Left ventricle myocardium inferior (tissue), 1 donor: ENCODE data around the gene MTARC2. TPM values are rescaled to one million over a fixed set of nuclear protein-coding genes. Genes with fewer than 3 reads are reported as not detected.

Experiments used
- DNase-seq: peaks from one replicate; pipeline ENCODE4 v3.0.0-alpha.2; 2020
- H3K27ac ChIP-seq: fragments of 200-600 bp; replicated peaks from 2 replicates; pipeline ENCODE4 v1.8.0; 2021
- H3K27me3 ChIP-seq: fragments of 200-600 bp; 2 replicates; pipeline ENCODE4 v1.8.0; 2021; ENCODE audit warnings: low read depth
- H3K36me3 ChIP-seq: fragments of 200-600 bp; 2 replicates; pipeline ENCODE4 v1.8.0; 2021
- H3K4me1 ChIP-seq: fragments of 200-600 bp; 2 replicates; pipeline ENCODE4 v1.8.0; 2021
- H3K4me3 ChIP-seq: fragments of 200-600 bp; 2 replicates; pipeline ENCODE4 v1.8.0; 2021; ENCODE audit warnings: mild to moderate bottlenecking, moderate library complexity
- H3K9me3 ChIP-seq: fragments of 200-600 bp; replicated peaks from 2 replicates; pipeline ENCODE4 v1.8.0; 2021
- intact Hi-C: fragments of 100-400 bp; cut with micrococcal nuclease; formaldehyde crosslinking; loops from one replicate; pipeline ENCODE4 v1.11.0; 2022
- total RNA-seq: library from RNA; stranded (reverse); fragmentation: NEBNext Ultra II Directional; extraction: Animal tissue kit (Norgen Biotek cat#: 25700); gene quantifications from one replicate; pipeline ENCODE4 v1.2.1, GENCODE V29; 2021
- TF ChIP-seq, protein P1 (sequence below): fragments of 200-600 bp; IDR thresholded peaks from 2 replicates; pipeline ENCODE4 v1.8.0; 2021; ENCODE audit warnings: antibody characterized with exemption, mild to moderate bottlenecking, borderline replicate concordance
- donor health status: DM: no; HTN: yes; CAD: no; lungs with severe emphysema.

The MTARC2 gene
- total RNA-seq, 1 donor from 2014 or later = 22.6 TPM

DNA sequence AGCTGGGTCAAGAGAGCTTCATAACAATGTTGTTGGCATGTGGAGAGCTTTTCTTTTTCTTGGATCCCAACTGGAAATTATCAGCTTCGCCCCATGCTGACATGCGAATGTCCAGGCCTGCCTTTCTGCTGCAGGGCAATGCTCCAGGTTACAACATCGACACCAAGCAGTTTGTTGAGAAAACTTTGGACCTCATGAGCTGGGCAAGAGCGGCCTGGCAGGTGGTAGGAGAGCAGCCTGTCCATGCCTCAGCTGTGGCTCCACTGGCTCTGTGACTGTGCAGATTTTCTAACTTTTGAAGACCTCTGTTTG, 80.0 kb downstream of the MTARC2 start:
- DNase-seq = no peak
- no peak overlapping the region for H3K4me3 ChIP-seq
- no peaks in the 10 kb centered on the region for H3K27me3 ChIP-seq
- no peaks in the 10 kb centered on the region for H3K9me3 ChIP-seq
- peaks cover 39% of the 10 kb centered on the region for H3K4me1 ChIP-seq
- intact Hi-C loops = no loop called here
- no peak overlapping the region for H3K27ac ChIP-seq
- TF ChIP-seq, protein P1, sequence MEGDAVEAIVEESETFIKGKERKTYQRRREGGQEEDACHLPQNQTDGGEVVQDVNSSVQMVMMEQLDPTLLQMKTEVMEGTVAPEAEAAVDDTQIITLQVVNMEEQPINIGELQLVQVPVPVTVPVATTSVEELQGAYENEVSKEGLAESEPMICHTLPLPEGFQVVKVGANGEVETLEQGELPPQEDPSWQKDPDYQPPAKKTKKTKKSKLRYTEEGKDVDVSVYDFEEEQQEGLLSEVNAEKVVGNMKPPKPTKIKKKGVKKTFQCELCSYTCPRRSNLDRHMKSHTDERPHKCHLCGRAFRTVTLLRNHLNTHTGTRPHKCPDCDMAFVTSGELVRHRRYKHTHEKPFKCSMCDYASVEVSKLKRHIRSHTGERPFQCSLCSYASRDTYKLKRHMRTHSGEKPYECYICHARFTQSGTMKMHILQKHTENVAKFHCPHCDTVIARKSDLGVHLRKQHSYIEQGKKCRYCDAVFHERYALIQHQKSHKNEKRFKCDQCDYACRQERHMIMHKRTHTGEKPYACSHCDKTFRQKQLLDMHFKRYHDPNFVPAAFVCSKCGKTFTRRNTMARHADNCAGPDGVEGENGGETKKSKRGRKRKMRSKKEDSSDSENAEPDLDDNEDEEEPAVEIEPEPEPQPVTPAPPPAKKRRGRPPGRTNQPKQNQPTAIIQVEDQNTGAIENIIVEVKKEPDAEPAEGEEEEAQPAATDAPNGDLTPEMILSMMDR = no peak
- no peaks in the 10 kb centered on the region for H3K36me3 ChIP-seq

DNA sequence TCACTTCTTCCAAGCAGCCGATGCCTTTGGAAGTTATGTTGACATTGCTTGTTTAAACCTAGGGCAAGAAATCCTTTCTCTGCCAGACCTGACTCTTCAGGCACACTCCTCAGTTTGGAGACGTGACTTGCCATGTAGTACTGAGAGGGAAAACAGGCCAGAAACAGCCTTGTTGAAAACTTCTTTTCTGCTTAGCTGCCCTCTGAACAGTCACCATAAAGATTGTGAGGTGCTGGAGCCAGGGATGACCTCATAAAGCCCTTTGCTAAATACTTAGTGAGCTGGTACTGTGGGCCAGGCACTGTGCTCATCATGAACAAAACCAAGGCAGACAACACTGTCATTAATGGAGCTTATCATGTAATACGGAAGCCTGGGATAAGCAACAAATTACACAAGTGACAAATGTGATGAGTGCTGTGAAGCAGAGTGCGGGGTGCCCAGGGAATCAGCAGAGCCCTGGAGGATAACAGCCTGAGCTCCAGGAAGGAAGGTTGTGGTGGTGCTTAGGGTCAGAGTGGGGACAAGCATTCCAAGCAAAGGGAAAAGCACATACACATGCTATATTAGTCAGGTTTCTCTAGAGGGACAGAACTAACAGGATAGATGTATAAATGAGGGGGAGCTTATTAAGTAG, 80.9 kb downstream of the MTARC2 start:
- TF ChIP-seq, protein P1 = no peak
- H3K4me1 ChIP-seq = peaks cover 43% of the 10 kb centered on the region
- no peak for DNase-seq
- intact Hi-C loops = no loop called here
- no peak overlapping the region for H3K4me3 ChIP-seq
- H3K27me3 ChIP-seq = no peaks in the 10 kb centered on the region
- H3K27ac ChIP-seq = no peak overlapping the region
- no peaks in the 10 kb centered on the region for H3K36me3 ChIP-seq
- no peaks in the 10 kb centered on the region for H3K9me3 ChIP-seq

DNA sequence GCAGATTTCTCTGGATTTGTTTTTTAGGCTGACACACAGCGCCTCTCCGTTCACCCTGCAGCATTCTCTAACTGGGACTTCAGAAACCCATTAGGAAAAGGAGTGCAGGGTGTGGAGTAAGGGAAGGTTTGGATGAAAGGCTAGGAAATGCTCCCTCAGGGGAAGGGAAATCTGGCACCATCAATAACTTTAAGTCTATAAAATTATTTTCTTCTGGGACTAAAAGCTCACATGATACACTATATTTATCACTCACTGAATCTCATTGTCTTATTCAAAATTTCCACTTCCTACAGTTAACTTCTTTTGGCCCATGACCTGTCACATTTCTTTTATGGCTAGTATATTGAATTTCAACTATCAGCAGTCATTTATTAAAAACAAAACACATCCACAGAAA, 85.3 kb downstream of the MTARC2 start:
- H3K27me3 ChIP-seq = no peaks in the 10 kb centered on the region
- DNase-seq = no peak
- H3K4me3 ChIP-seq = no peak overlapping the region
- intact Hi-C loops = no loop called here
- H3K9me3 ChIP-seq = no peaks in the 10 kb centered on the region
- TF ChIP-seq, protein P1 = no peak
- no peaks in the 10 kb centered on the region for H3K36me3 ChIP-seq
- no peak overlapping the region for H3K27ac ChIP-seq
- H3K4me1 ChIP-seq = peaks cover 25% of the 10 kb centered on the region

Other genes starting within 250 kb of the MTARC2 start
- gene MARK1, start 220.2 kb upstream of the MTARC2 start, total RNA-seq = 14.9 TPM
- gene C1orf115, start 58.0 kb upstream of the MTARC2 start, total RNA-seq = 14.2 TPM
- 8.3 TPM for gene MTARC1, start 38.6 kb downstream of the MTARC2 start, total RNA-seq
- 3.5 TPM for gene HLX, start 131.1 kb downstream of the MTARC2 start, total RNA-seq